GM03348 (cell line): ENCODE data around the gene AFMID.
"Not testable (repeated sequence)": the region's sequence is repeated elsewhere in the genome, so short reads cannot be mapped to it uniquely, and the experiment has no call there.

ENCODE experiments used
- DNase-seq: peaks from one replicate; pipeline ENCODE4 v3.0.0; 2012; ENCODE audit warnings: low spot score

The AFMID gene, protein sequence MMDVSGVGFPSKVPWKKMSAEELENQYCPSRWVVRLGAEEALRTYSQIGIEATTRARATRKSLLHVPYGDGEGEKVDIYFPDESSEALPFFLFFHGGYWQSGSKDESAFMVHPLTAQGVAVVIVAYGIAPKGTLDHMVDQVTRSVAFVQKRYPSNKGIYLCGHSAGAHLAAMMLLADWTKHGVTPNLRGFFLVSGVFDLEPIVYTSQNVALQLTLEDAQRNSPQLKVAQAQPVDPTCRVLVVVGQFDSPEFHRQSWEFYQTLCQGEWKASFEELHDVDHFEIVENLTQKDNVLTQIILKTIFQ

GRCh38 chr17:78186692-78187595 is at the start of gene AFMID, which contains the start of gene TK1:
Gene AFMID (plus strand): TSS chr17:78187362. CDS start chr17:78187371, 9 bp downstream.
Gene TK1 (minus strand): TSS chr17:78187052. CDS start chr17:78186994, 58 bp downstream.
- DNase-seq = peak; percentile 100

DNA sequence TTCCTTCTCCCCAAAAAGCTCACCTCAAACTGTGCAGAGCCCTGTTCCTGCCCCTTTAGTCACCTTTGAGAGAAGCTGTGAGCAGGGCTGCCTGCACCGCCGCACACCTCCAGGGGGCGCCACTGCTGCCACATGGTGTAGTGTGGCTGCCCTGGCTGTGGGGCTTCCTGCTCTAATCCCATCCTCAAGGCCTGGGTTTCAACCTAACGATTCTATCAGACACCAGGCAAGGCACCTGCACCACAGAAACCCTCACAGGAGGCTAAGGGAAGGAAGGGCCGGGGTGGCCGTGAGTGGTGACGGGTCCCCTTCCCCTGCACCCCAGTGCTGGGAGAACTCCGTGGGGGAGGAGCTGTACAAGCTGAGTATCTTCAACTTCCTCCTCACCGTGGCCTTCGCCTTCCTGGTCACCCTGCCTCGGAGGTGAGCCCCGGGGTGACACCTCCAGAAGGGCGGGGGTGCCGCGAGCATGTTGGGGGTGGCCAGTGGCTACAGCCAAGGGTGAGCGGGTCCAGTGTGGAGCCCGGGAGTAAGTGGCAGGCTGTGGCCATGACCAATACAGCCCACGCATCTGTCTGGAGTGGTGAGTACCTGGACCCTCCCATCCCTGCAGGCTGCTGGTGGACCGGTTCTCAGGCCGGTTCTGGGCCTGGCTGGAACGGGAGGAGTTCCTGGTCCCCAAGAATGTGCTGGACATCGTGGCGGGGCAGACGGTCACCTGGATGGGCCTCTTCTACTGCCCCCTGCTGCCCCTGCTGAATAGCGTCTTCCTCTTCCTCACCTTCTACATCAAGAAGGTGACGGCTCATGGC is 49.6 kb upstream of the AFMID start:
- DNase-seq = no peak

DNA sequence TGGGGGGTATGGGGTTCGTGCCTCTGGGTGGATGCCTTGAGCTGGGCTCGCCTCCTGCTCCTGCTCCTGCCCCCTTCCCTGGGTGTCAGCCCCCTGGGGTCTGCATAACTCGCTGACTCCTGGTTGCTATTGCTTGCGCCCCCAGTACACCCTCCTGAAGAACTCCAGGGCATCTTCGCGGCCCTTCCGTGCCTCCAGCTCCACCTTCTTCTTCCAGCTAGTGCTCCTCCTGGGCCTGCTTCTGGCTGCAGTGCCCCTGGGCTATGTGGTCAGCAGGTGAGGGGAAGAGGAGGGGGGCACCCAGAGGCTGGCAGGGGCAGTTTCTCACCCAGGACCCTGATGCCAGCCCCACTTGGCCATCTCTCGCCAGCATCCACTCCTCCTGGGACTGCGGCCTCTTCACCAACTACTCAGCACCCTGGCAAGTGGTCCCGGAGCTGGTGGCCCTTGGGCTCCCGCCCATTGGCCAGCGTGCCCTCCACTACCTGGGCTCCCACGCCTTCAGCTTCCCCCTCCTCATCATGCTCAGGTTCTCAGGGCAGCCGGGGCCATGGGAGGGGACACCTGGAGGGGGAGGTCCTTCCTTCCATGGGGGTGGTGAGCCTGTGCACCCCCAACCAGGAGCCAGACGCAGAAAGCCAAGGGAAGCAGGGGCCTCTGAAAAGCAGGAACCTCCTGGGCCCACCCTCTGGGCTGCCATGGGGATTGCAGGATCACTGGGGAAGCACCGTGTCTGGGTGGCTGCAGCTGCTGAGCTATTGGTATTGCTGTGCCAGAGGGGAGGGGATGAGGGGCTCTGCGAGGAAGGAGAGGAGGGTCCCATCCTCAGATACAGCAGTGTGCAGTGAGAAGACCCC is 48.7 kb upstream of the AFMID start:
- no peak for DNase-seq

GRCh38 chr17:78139861-78140168 is 47.3 kb upstream of the AFMID start:
- not testable (repeated sequence) for DNase-seq

DNA sequence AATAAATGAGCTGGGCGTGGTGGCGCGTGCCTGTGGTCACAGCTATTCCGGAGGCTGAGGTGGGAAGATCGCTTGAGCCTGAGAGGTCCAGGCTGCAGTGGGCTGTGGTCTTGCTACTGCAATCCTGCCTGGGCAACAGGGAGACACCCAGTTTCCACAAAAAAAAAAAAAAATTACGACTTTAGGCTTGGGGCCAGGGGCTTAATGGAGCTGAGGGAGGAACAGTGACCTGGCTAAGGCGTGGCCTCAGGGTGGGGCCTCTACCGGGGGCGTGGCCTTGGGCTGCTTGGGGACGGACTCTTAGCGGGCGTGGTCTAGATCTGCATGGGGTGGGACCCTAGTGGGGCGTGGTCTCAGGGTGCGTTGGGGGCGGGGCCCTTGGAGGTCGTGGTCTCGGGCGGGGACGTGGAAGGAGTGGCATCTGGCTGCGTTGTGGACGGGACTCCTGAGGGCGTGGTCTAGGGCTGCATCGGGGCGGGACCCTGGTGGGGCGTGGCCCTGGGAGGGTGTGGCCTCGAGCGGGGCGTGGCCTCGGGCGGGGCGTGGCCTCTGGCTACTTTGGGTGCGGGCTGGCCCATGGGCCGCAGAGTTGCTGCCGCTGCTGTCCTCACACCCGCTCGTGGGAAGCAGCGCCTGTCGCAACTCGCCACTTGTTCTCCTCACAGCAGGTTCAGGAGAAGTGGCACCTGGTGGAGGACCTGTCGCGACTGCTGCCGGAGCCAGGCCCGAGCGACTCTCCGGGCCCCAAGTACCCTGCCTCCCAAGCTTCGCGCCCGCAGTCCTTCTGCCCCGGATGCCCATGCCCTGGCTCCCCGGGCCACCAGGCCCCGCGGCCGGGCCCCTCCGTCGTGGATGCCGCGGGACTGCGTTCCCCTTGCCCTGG is 46.8 kb upstream of the AFMID start:
- peak; percentile 89 for DNase-seq

- DNase-seq = no peak
Measured at GRCh38 chr17:78141437-78142118, 45.6 kb upstream of the AFMID start.

DNA sequence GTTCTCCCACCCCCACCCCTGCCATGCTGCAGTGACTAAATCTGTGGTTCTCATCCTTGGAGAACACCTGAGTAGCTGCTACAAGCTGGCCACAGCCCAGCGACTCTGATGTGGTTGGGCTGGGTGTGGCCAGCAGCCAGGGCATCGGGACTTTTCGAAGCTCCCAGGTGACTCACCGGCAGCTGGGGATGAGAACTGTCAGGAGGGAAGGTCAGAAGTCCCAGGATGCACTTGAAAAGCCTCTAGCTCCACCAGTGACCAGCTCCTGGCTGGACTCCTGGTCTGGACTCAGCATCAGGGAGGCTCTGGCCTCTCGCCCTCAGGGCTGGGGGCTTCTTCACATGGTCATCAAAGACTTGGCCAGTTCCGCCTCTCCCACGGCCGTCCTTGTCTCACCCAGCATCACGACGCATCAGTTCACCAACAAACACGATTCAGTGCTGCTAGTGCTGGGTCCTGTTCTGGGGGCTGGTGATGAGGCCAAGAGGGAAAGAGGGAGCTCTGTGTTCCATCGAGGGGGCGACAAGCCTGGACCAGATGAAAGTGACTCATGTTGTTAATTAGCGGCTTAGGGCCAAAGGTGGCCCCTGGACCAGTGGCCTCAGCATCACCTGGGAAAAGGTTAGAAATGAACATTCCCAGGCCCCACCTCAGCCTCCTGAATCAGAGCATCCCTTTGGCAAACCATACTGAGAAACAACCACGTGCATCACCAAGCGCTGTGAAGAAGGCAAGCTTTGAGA is 44.9 kb upstream of the AFMID start:
- DNase-seq = no peak

DNA sequence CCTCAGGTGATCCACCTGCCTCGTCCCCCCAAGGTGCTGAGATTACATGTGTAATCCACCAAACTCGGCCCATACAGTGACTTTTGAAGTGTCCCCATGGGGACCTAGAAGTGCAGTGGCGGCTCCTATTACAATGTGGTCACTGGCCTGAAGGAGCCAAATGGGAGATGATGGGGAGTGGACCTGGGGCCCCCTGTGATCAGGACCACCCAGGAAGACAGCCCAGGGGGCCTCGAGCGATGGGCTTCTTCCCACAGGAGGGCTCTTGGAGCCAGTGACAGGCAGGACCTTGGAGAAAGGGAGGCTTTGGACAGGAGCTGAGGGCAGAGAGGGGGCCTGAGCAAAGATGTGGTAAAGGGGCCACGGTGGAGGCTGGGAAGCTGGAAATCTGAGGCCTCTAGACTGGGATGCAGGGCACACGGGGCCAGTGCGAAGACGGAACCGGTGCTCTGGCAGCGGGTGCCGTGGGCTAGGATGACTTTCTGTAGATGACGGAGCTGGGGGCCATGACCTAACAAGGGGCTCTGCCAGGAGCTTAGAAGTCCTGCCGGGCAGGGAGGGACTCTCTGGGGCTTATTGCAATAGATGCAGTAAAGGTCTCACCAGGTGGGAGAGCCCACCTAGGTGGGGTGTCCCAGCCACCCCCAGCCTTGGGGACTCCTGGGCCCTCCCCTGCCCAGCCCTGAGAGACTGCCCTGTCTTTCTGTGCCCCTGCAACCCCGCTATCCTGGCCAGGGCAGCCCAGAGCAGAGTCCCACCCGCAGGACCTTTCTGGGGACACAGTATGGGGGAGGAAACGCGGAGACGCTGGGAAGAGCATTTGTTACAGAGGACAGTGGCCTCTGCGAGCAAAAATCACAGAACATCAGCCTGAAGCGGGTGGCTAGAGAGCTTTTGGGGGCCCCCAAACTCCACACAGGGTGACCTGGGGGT is 43.7 kb upstream of the AFMID start:
- no peak for DNase-seq

GRCh38 chr17:78144147-78144719 is 42.9 kb upstream of the AFMID start:
- DNase-seq = peak; percentile 55

DNA sequence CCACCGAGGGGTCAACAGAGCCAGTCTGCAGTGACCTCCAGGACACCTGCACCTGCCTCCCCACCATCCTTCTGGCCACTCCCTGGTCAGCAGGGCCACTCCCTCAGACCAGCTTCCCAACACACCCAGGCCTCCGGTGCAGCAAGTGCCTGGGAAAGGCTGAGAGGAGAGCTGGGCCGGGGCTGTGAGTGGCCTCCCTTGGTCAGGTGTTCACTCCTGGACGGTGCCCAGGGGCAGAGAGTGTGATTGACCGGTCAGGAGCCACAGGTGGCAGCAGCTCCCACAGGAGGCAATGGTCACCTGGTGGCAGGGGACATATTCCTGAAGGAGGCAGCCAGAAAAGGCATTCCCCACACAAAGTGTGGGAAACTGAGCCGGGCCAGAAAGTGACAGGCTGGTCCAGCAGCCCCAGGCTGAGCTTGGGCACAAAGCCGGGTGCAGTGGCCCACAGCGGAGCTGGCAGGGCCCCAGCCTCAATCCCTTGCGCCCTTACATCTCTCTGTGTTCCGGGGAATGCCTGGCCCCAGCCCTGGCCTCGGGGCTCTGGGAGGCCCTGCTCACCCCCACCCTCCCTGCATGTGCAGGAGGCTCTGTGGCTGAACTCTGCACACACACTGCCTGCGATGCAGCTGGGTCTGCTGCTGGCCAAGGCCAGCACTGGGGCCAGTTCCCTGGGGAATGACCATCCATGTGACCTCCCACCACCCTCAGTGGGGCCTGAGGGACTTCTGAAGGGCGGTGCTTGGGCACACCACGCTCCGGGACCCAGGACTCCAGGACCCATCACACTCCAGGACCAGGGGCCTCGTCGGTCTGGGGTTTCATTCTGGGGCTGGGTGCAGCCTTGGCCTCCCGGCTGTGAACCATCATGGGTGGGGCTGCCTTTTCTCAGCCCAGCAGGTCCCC is 42.2 kb upstream of the AFMID start:
- DNase-seq = no peak

DNA sequence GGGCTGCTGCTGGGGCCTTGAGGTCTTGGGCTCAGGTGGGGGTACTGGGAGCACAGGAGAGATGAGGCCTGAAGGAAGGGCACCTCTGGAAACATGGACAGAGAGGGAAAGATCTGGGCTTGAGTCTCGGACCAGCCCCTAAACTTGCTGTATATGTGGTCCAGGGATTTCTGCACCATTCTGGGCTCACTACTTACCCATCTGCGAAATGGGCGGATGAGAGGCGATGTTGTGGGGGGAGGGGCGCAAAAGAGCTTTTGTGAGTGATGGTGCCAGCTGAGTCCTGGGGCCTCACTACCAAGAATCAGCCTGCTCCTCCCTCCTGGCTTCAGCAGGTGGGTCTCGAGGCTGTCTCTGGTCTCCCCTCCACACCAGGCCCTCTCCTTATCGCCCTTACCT is 40.7 kb upstream of the AFMID start:
- DNase-seq = no peak

- no peak for DNase-seq
Measured at GRCh38 chr17:78146881-78147280, 40.3 kb upstream of the AFMID start.

DNA sequence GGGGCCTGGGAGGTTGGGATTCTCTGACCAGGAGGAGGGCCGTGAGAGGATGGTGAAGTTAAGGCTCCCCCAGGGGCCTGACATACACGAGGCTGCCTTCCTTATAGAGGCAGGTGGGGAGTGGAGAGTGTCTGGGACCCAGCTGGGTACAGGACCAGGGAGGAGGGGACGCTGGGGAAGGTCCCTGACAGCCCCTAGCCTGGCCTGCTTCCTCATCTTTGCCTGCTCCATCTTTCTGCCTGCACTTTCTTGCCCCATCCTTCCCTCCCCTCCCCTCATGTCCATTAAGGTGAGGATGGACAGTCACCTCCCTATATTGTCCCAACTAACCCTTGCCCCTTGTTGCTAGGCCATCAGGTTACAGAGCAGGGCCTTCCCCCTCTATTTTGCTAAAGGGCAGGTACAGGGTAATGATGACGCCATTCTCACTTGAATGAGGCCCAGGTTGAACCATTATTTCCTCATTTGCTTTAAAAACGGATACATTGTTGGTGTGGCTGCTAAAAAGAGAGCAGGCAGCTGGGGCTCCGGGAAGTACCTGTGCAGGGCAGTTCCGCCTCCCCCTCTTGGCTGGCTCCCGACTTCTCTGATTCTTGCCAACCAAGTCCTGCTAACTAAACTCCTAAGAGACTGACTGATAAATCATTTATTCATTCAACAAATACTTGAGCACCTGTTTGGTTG is 39.7 kb upstream of the AFMID start:
- DNase-seq = no peak

DNA sequence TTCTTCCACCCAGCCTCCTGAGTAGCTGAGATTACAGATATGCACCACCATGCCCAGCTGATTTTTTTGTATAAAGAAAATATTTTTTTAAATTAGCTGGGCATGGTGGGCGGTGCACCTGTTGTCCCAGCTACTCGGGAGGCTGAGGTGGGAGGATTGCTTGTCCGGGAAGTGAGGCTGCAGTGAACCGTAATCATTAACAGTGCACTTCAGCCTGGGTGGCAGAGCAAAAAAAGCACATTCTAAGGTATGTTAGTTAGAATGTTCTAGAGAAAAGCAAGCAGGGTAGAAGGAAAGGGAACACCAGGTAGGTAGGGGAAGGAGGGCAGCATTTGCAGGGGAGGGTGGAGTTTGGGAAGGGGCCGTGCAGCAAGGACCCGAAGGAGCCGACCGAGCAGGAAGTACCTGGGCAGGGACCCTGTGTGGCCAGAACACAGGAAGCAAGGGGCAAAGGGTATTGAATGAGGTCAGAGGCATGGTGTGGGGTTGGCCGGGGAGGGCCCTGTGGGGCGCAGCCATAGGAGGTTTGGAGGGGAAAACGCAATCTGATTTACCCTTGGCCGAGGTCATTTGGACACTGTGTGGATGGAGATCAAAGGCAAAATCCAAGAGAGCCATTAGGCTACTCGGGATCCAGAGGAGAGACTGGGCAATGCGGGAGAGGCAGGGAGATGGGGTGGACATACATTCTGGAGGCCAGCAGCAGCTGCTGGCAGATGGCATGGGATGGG is 38.7 kb upstream of the AFMID start:
- no peak for DNase-seq

- no peak for DNase-seq
Measured at GRCh38 chr17:78151514-78152008, 35.6 kb upstream of the AFMID start.
